Middle frontal gyrus (tissue), 1 donor: ENCODE data around the gene CRB1.
"Not testable (repeated sequence)": the region's sequence is repeated elsewhere in the genome, so short reads cannot be mapped to it uniquely, and the experiment has no call there.

Experiments used
- DNase-seq: peaks from one replicate; pipeline ENCODE4 v3.0.0-alpha.2; 2015; ENCODE audit warnings: low spot score; ENCODE audit errors: extremely low spot score

The CRB1 gene

DNA sequence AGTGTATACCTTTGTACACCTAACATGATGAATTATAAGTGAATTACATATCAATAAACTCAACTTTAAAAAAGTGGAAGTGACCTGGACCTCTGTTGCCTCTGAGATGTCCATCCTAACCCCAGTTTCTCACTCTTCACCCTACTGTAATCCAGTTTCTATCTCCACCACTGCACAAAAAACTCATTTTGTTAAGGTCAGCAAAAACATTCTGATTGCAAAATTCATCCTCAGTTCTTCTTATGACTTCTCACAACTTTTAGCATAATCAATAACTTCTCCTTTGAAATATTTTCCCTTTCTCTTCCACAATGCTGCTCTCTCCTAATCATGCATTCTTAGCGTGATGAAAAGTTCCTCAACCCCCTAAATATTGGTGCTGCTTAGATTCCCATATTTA, 129.8 kb downstream of the CRB1 start:
- no peak for DNase-seq

DNA sequence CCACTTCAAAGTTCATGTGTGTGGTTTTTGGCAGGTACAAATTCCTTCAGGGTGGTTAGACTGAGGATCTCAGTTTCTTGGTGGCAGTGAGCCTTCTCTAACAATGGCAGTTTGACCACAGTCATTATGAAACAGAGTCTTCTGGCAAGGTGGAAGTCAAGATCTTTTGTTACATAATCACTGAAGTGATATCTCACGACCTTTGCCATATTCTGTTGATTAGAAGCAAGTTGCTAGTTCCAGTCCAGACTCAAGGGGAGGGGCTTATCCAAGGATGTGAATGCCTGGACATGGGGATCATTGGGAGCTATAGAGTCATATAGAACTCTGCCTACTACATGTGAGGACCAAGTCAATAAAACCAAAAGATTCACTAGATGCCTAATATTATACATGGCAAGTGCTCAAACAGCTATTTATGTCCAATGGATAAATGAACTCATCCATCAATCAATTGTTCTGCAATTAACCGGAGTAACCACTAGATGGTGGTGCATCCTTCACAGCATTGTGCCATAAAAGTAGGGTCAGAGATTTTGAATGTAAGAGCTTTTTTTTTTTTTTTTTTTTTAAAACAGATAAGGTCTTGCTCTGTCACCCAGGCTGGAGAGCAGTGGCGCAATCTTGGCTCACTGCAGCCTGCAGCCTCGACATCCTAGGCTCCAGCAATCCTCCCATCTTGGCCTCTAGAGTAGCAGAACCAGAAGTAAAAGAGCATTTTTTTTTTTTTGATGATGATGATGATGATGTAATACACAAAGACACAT, 131.9 kb downstream of the CRB1 start:
- DNase-seq = no peak

DNA sequence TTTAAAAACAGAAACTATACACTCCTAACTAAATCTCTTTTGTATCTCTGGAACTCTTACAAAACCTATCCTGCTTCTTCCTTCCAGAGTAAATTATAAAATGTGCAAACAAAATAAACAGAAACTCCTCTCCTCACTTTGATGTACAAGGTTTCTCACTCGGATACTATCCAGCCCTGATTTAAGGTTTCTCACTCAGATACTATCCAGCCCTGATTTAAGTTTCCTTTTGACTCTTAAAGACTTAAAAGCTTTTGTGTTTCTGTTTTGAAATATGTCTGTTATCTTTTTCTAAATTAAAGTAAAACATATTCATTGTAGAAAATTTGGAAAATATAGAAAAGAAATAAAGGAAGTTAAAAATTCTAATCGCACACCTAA, 132.5 kb downstream of the CRB1 start:
- no peak for DNase-seq

DNA sequence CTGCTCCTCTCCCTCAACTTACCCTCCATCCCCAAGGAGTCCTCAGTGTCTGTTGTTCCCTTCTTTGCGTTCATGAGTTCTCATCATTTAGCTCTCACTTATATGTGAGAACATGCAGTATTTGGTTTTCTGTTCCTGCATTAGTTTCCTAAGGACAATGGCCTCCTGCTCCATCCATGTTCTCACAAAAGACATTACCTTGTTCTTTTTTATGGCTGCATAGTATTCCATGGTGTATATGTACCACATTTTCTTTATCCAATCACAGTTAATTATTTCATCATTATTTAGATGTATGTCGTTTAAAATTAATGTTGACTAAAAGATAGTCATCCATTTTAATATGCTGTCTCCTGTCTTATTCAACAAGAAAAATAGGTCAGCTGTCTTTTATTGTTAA, 134.1 kb downstream of the CRB1 start:
- DNase-seq = no peak

GRCh38 chr1:197404774-197405173, 136.7 kb downstream of the CRB1 start:
- DNase-seq = not testable (repeated sequence)

GRCh38 chr1:197405614-197406013, 137.6 kb downstream of the CRB1 start:
- not testable (repeated sequence) for DNase-seq

DNA sequence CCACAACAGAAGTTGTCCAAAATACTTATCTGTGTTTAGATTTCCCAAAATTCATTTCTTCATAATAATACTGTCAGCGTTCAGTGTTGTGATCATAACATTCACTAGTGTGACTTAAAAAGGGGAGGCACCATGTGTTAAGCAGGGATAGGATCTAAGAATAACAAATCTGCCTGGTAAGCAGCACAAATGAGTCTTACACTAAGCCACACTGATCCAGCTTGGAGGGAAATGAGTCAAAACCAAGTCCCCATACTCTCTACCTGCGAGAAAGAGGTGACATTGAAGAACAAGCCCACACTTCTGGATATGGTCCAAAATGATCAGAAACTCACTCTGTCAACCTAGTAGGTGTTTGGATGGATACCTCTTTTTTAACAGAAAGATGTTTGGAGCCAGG, 145.5 kb downstream of the CRB1 start:
- DNase-seq = no peak

GRCh38 chr1:197415221-197415620, 147.2 kb downstream of the CRB1 start:
- DNase-seq = no peak

GRCh38 chr1:197418693-197419092, 150.6 kb downstream of the CRB1 start:
- no peak for DNase-seq

GRCh38 chr1:197422993-197423392, 154.9 kb downstream of the CRB1 start:
- no peak for DNase-seq

- DNase-seq = no peak
These were observed 156.3 kb downstream of the CRB1 start for GRCh38 chr1:197424380-197424779.

DNA sequence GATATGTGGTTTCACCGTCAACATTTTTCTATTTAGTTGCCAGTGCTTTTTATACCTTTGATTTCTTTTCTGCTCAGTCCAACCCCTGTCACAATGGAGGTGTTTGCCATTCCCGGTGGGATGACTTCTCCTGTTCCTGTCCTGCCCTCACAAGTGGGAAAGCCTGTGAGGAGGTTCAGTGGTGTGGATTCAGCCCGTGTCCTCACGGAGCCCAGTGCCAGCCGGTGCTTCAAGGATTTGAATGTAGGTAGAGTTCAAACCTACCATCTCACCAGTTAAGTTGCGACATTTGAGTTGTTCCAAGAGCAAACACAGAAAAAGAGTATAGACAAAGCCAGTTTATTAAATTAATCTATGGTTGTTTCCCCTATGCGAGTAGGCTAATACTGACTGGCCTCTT, 161.3 kb downstream of the CRB1 start:
- DNase-seq = no peak

DNA sequence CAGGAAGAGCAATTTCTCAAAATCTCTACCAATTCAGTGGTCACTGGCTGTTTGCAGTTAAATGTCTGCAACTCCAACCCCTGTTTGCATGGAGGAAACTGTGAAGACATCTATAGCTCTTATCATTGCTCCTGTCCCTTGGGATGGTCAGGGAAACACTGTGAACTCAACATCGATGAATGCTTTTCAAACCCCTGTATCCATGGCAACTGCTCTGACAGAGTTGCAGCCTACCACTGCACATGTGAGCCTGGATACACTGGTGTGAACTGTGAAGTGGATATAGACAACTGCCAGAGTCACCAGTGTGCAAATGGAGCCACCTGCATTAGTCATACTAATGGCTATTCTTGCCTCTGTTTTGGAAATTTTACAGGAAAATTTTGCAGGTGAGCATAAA, 167.2 kb downstream of the CRB1 start:
- DNase-seq = no peak

DNA sequence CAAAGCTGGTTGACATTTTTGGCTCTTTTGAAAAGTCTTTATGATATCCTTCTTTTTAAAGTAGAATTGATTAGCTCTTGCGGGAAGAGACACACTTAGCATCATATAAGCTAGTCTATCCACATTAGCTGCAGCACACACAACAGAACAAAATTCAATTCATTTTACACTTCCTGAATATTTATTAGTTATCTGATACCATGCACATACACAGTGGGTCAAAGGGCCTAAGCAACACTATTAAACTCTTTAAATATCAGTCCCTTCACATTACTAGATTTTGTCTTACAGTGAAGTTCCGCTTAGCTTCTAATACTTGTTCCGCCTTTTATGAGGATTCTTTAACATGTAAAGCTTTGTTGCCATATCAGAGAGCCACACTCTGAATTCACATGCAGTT, 169.5 kb downstream of the CRB1 start:
- DNase-seq = no peak

DNA sequence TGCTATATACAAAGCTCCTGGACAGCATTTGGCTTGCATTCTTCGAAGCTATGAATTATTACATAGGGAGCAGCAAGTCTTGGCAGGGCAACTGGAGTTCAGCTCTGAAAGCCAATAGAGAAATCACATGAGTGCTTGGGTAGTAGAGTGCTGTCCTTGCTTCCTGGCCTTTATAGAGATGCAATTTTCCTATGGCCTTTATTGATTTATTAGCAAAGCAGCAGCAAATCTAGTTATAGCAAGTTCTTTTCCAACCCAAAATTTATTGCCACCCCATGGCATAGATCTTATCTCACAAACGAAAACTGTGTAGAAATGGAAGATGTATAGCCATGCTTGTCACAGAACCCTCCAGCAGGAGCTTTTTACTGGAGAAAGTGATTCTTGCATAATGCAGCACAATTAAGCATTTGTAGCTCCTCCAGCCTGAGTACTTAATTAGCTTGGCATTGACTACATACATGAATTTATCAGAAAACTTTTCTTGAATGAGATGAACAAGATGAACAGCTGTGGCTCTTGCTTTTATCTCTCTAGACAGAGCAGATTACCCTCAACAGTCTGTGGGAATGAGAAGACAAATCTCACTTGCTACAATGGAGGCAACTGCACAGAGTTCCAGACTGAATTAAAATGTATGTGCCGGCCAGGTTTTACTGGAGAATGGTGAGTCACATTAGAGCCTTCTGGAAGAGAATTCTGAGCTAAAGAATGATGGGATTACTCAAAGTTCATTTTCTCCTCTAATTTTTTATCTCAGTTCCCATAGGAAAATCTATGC, 170.1 kb downstream of the CRB1 start:
- no peak for DNase-seq

GRCh38 chr1:197439708-197440280, 171.7 kb downstream of the CRB1 start:
- DNase-seq = no peak

GRCh38 chr1:197440715-197441114, 172.7 kb downstream of the CRB1 start:
- no peak for DNase-seq

- no peak for DNase-seq
These were observed 174.0 kb downstream of the CRB1 start for GRCh38 chr1:197441999-197442414.

- DNase-seq = no peak
These were observed 176.7 kb downstream of the CRB1 start for GRCh38 chr1:197444755-197445154.

- no peak for DNase-seq
These were observed 180.2 kb downstream of the CRB1 start for GRCh38 chr1:197448121-197448779.

GRCh38 chr1:197451381-197451780, 183.3 kb downstream of the CRB1 start:
- DNase-seq = no peak
